ENCODE measurements around the gene SLBP. TPM values are rescaled to one million over a fixed set of nuclear protein-coding genes. Genes with fewer than 3 reads are reported as not detected.

Gene SLBP
- total RNA-seq: 83.0 and 86.7 TPM in 2 replicates

DNA sequence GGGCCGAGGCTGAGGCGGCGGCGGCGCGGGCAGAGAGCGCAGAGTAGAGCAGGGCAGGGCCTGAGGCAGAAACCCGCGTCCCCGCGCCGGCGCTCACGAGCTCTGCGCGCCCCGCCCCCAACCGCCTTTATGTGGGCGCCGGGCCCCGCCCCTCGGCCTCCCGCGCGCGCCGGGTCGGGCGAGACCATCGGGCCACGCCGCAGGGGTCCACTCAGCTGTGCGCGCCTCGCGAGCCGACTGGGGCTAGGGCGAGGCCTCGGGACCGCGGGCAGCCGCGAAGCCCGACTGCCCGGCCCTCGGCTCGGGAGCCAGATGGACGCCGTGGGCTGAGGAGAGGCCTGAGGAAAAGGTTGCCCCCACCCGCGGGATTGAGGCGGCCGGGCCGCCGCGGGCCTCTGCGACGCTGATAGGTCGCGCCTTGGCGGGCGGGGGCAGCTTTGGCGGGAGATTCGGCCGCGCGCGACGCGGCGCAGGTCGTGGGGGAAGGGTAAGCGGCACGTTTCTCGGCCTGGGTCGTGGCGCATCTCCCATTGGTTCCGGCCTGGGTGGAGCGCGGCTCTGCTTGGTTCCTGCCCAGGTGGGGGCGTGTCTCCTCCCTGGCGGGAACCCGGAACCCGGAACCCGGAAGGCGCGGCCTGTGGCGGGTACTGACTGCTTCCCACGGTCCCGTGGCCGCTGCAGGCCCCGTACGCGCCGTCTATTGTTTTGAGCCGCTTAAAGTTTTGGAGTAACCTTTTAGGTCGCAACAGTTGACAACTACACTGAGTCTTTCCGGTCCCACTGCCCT, at the start of gene SLBP:
SLBP (minus strand) TSS at position 104 of the 787 bp plus-strand sequence. CDS start 131 bp downstream, outside the sequence.
- peak; percentile 65 for DNase-seq (ENCODE audit: low read depth, low spot score)

- DNase-seq (ENCODE audit: low read depth, low spot score): no peak
Measured at GRCh38 chr4:1761130-1761689, 49.1 kb upstream of the SLBP start.

DNA sequence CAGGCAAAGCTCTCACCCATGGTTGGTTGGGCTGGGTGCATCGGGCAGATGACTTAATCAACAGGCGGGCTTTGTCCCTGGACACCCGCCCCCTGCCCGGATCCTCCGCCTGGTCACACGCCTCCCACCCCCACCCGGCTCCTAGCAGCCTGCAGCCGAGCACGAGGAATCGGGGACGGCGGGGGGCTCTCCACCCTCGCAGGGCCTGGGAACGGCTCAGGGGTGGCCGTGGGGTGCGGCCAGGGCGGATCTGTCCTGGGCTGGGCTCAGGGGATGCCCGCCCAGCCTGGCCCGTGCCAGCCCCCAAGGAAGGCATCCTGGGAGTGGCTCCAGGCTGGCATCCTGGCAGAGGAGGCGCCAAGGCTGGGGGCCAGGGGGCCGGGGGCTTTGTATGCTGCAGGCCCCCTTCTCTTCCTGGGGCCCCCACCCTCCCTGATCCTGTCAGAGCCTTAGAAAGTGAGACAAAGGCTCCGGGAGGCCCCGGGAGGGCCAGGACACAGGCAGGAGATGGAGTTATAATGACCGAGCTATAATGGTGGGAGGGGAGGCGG, 48.5 kb upstream of the SLBP start:
- DNase-seq (ENCODE audit: low read depth, low spot score): no peak

DNA sequence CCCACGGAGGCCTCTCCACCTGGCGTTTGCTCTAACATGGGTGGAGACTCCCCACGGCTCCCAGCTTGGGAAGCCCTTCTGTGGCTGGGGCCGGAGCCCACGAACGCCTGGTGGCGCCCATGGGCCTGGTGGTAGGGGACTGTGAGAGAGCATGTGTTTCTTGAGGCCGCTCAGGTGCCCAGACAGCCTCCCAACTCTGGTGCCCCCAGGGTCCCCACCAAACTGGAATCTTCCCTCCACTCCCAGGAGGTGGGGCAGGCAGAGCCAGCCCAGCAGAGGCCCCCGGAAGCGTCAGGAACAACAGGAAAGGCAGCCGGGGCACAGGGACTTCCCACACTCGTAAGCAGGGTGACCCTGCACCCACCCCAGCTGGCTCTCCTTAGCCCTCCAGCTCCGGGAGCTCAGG, 47.7 kb upstream of the SLBP start:
- no peak for DNase-seq (ENCODE audit: low read depth, low spot score)

GRCh38 chr4:1759170-1759817, 47.2 kb upstream of the SLBP start:
- no peak for DNase-seq (ENCODE audit: low read depth, low spot score)

- no peak for DNase-seq (ENCODE audit: low read depth, low spot score)
Measured at GRCh38 chr4:1758306-1759121, 46.4 kb upstream of the SLBP start.

GRCh38 chr4:1757836-1758235, 45.7 kb upstream of the SLBP start:
- DNase-seq (ENCODE audit: low read depth, low spot score): no peak

DNA sequence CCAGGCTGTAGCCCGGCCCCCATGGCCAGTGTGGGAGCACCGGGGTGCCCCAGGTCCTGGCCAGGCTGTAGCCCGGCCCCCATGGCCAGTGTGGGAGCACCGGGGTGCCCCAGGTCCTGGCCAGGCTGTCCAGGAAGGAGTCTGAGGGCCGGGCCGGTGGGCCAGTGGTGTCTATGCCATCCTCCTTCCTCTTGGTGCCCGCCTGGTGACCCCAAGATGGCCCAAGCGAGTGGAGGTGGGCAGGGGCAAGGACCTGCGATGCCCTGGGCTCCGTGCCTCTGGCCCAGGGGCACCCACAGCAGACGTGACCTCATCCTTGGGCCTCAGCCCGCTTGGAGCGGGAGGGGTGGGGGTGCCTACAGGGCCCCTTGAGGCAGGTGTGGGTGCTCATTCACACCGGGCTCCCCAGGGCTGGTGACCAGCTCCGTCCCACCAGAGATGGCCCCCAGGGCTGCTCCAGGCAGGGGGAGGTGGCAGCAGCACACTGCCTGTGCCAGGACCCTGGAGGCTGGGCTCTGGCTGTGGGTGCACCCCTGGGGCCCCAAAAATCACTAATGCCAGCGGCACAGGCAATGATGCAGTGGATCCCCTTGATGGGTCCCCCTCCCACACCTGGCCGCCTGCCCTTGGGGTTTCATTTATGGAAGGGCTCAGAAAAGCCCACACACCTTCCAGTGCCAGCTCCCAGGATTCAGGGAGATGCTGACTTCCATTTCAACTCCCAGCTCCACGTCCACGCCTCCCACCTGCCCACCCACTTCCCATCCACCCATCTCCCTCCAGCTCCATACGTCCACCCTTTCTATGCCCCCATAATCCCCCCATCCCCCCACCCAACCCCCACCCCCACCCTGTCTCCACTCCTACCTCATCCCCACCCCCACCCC, 45.0 kb upstream of the SLBP start:
- DNase-seq (ENCODE audit: low read depth, low spot score): no peak

DNA sequence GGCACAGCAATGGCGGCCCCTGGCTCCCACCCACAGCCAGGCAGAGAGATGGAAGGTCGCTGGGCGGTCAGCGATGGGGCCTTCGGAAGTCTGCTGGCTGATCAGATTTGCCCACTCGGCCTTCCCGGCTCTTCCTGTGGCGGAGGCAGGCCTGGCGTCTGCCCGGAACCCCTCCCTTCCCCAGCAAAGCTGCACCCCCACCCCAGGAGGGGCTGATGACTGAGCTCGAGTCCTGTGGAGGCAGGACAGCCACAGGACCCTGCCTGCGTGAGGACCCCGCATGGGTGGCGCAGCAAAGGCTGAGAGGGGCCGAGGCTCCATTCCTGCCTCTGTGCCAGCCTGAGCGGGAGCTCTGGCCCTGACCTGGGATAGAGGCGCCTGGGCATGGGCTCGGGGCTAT, 44.0 kb upstream of the SLBP start:
- DNase-seq (ENCODE audit: low read depth, low spot score): no peak

DNA sequence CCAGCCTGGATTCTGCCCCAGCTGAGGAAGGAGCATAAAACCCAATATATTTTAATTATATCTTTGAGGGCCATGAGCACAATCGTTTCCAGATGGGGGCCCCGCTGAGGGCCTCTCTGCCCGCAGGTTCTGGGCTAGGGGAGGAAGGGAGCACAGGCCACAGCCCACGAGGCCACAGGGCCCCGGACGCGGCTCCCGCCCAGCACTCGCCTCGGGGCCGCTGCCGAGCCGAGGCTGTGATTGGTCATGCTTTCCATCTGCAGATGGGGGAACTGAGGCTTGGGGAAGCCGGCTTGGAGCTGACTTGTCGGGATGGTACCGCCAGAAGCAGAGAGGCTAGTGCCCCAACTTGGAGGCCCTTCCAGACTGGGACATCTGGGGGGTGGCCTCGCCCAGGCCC, 43.2 kb upstream of the SLBP start:
- DNase-seq (ENCODE audit: low read depth, low spot score): no peak

DNA sequence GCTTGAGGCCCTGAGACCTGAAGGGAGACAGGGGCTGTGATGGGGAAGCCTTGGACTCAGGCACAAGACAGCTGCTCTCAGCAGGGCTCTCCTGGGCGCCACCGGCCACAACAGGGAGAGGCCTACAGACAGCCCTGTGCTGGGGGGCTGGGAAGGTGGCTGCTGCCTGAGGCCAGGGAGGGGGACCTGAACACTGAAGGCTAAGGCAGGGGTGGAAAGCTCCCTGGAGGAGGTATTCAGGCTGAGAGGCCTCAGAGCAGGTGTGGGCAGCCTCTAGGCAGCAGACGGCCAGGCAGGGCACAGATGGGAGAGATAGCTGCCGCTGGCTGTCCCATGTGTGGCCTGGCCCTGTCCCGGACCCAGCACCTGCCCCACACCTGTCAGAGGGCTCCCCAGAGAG, 42.2 kb upstream of the SLBP start:
- DNase-seq (ENCODE audit: low read depth, low spot score): no peak

GRCh38 chr4:1753697-1754311, 41.7 kb upstream of the SLBP start:
- no peak for DNase-seq (ENCODE audit: low read depth, low spot score)

- DNase-seq (ENCODE audit: low read depth, low spot score): no peak
Measured at GRCh38 chr4:1753294-1753696, 41.2 kb upstream of the SLBP start.

DNA sequence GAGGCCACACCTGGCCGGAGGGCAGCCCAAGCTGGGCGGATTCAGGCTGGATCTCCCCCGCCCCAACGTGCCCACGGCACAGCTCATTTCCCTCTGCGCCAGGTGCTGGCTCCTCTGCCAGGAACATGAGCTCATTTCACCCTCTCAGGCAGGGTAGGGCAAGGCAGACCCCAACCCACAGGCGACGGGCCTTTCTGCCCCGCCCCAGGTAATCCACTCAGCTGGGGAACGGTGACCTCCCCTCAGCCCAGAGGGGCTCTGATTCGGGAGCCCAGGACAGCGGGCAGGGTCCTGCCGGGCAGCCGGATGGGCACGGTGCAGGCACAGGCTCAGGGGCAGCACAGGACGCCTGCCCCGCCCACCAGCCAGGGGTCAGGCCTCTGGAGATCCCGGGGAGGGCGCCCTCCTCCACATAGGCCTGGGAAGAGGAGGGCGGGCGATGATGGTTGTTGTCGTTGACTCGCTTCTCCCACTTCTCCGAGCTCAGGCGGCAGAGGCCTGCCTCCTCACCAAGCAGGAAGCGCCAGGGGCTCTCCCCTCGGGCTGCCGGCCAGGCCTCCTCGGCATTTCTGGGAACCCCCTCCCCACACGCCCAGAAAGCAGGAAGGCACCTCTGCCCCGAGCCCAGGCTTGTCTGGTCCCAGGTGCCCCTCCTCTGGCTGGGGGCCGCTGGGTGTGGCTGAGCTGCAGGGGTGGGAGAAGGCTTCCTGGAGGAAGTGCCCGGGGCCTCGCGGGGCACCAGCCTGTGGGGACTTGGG, 40.3 kb upstream of the SLBP start:
- DNase-seq (ENCODE audit: low read depth, low spot score): no peak

- DNase-seq (ENCODE audit: low read depth, low spot score): no peak
Measured at GRCh38 chr4:1751919-1752283, 39.8 kb upstream of the SLBP start.

DNA sequence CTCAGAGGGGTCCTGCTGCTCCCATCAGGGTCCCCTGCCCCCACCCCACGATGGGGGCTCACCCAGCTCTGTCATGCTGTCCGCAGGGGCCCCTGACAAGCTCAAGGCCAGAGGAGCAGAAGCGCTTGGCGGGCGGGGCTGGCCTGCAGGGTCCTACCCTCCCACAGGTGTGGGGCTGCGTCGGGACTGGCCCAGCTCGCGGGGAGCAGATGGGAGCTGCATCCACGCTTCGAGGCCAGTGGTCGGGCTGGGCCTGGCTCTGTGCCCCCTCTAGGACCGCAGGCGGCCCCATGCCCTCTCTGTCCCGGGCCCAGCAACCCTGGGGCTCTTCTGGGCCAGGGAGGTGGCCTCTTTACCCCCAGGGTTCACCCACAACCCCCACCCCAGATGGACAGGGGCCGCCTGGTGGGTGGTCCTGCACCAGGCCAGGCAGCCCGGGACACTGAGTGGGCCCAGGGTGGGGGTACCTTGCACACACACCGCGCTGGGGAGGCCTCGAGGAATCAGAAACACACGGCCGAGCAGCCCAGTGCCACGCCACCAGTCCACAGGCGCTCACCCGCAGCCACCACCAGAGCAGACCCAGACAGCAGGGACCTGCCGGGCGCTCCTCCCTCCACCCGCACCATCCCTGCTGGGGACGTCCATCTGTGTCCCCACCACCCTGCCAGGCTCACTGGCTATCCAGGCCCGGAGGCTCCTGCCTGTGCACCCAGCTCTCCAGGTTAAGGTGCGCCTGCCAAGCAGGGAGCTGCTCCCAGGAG, 39.2 kb upstream of the SLBP start:
- DNase-seq (ENCODE audit: low read depth, low spot score): no peak

GRCh38 chr4:1750381-1751154, 38.4 kb upstream of the SLBP start:
- DNase-seq (ENCODE audit: low read depth, low spot score): no peak

DNA sequence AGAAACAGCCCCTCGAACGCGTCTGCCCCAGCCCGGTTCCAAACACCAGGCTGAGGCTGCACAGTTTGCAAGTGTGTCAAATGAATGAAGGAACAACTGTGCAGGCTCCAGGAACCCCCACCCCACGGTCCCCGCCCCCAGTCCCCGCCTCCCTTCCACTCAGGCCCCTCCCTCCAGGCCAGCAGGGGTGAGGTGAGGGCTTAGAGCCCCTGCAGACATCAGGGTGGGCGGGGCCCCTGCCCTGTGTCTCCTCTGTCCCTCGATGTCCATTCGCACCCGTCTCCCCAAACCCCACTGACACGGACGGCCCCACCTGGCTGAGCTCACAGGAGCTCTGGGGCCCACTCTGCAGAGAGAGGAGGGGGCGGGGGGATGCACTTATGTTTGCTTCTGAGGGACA, 37.7 kb upstream of the SLBP start:
- no peak for DNase-seq (ENCODE audit: low read depth, low spot score)
